Mucosa of gallbladder (tissue), 1 donor: Measurements from ENCODE around the gene CDC42. TPM values are rescaled to one million over a fixed set of nuclear protein-coding genes. Genes with fewer than 3 reads are reported as not detected.
A peak's percentile ranks its signal among the peaks of the same experiment; 100 is the strongest.

Experiments used
- DNase-seq: peaks from one replicate; pipeline ENCODE4 v3.0.0-alpha.2; 2020; ENCODE audit warnings: low spot score
- total RNA-seq: library from RNA; stranded (reverse); gene quantifications from one replicate; pipeline ENCODE4 v1.2.1, GENCODE V29; 2021
- donor health status: DM: no; HTN: no; CAD: no.

The CDC42 gene
- total RNA-seq, 1 donor from 2014 or later = 273 TPM

DNA sequence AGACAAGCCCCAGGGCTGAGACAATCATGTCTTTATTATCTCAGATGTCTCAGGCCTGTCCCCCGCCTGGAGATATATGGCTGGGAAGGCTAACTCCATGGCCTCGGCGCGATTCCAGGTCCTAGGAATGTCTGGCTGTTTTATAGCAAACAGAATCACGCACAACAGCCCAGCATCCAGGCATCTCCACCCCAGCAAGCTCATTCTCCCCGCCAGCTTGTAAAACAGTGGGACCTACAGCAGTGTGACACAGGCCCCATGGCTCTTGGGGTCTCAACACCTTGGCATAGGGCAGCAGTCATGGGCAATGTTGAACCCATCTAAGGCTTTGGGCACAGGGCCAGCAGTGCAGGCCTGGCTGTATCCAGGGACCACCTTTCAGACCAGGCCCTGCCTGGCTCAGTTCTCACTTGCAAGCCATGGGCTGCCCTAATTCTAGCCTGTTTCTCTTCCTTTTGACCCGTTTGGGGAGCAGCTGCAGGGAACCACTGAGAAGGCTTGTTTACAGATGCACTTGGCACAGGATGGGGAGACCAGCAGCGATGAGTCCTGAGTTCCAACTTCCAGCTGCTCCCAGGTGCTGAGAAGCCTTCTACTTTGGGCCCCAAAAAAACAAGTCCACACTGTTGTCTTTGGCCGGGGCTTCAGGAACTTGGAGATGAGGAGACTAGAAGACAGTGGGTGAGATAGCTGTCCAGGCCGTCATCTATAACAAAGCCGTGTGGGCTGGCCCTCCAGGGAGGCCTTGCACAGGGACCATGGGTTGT, 56.0 kb downstream of the CDC42 start:
- DNase-seq = peak; percentile 58

GRCh38 chr1:22110016-22110415, 57.5 kb downstream of the CDC42 start:
- DNase-seq = no peak

- DNase-seq = peak; percentile 7
Observed at GRCh38 chr1:22111115-22111514, 58.6 kb downstream of the CDC42 start.

GRCh38 chr1:22111620-22112019, 59.1 kb downstream of the CDC42 start:
- DNase-seq = peak; percentile 9

DNA sequence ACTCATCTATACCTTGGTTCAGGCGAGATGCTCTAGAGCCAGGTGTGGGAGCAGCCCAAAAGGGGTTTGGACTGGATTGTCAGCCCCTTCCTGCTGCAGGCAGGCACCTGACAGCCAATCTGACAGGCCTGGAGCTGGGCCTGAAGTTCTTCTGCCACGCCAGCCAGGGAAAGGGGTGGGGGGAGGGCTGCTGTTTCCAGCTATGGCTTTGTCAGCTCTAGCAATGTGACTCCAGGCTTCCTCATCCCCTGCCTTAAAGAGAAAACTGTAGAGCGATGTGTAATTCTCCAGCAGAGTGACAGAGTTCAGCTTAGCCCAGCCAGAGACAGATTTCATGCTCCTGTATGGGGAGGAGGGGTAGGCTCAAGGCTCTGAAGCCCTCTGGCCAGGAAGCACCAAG, 60.0 kb downstream of the CDC42 start:
- no peak for DNase-seq

GRCh38 chr1:22114083-22115012, 61.8 kb downstream of the CDC42 start:
- no peak for DNase-seq

DNA sequence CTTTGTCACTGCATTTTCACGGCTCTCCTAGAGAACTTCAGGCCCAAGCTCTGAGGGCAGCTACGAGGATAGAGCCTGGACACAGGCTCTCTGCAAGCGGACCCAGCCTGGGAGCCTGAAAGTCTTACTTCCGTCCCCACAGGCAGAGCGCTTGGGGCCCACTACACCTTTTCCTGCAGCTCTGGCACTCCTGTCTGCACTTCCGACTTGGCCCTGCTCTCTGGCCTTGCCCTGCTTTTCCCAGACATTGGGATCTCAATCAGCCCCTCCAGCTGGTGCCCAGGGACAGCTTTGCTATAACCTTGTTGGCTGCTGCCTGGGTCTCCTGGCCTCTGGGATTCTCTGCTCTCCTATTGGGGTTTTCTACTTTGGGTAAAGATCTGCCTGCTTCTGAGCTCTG, 62.8 kb downstream of the CDC42 start:
- DNase-seq = no peak

GRCh38 chr1:22117238-22117637, 64.7 kb downstream of the CDC42 start:
- no peak for DNase-seq

DNA sequence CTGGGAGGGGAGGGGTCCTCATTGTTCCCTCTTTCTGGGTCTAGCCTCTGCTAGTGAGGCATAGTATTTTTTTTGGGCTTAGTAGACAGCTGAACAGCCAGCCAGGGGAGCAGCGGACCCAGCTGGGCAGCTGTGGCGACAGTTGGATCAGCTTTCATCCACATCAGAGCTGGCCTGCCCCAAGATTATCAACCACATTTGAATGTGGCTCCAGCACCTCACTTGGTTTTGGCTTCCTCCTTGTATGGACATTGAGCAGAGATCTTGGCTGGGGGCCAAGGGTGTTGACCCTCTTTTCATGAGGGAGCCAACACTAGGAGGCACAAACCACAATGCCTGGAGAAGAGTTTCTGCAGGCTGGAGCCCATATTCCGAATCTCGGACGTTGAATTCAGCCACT, 65.3 kb downstream of the CDC42 start:
- peak; percentile 69 for DNase-seq

GRCh38 chr1:22118291-22118992, 65.9 kb downstream of the CDC42 start:
- no peak for DNase-seq

- no peak for DNase-seq
Observed at GRCh38 chr1:22119626-22120468, 67.3 kb downstream of the CDC42 start.

- no peak for DNase-seq
Observed at GRCh38 chr1:22120469-22120790, 67.9 kb downstream of the CDC42 start.

GRCh38 chr1:22121421-22121911, 69.0 kb downstream of the CDC42 start:
- DNase-seq = peak; percentile 82

GRCh38 chr1:22122273-22123070, 70.0 kb downstream of the CDC42 start:
- DNase-seq = no peak

DNA sequence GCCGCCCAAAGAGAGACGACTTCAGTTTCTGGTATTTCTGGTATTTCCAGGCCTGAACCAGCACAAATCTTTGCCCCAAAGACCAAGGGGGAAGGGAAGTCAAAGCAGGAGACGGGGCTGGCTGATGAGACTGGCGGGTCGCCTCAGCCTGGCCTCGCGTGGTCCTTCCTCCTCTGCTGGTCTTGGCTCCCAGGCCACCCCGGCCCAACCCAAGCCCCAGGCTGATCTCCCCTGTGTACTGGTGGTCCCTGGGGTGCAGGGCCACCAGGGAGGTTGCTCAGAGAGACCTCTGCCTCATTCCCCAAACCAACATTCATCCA, 70.5 kb downstream of the CDC42 start:
- DNase-seq = no peak

DNA sequence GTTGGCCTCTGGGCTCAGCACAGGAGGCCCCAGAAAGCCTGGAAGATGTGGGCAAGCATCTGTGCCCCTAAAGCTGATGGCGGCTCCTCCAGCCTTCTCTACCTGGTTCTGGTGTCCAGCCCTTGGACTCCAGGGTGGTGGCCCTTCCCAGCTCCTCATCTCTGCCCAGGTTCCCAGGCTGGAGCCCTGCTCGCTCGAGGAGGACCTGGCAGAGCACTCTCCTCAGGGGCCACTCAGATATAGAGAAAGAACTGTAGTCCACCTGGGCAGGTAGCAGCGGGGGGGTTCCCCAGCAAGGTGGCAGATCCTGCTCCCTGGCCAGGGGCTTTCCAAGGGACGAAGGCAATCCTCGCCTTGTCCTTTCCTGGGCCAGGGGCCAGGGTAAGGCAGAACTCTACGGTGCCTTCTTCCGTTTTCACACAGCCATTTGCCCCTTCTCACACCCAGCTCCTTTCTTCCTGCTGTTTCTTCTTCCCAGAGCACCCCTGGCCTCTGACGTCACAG, 71.4 kb downstream of the CDC42 start:
- no peak for DNase-seq

- no peak for DNase-seq
Observed at GRCh38 chr1:22124592-22125229, 72.2 kb downstream of the CDC42 start.

GRCh38 chr1:22126531-22126930, 74.0 kb downstream of the CDC42 start:
- DNase-seq = no peak

DNA sequence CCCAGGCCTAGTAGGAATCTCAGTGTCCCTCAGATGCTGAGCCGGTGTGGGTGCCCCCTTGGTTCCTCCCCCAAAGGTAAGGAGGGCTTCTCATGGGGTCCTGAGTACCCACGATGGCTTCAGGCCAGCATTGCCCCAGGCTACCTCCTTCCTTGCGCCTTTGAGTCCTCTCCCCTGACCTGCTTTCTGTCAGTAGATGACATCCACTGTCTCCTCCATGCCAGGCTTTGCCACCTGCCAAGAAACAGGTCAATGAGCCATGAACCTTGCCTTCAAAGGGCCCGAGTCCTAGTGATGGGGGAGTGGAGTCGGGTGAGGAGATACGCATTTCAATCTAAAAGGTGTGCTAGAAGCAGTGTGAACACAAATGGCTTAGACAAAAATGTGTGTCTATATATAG, 74.7 kb downstream of the CDC42 start:
- DNase-seq = no peak

DNA sequence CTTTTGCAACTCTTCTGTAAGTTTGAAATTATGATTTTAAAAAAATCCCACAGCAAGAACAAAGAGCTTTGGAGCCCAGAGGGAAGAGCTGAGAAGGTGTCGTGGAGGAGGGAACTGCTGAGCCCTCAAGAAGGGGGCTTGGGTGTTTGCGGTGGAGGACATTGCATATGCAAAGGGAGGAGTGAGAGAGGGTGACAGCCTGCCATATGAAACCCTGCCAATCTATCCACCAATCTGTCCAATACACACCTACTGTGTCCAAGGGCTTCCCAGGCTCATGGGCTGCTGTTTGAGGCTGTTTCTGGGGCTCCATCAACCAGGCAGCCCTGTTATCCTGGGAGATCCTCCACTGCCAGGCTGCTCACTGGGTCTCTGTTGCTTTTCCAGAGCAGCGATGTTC, 75.2 kb downstream of the CDC42 start:
- DNase-seq = no peak
